ENCODE data around the gene PEX14.

Gene PEX14

DNA sequence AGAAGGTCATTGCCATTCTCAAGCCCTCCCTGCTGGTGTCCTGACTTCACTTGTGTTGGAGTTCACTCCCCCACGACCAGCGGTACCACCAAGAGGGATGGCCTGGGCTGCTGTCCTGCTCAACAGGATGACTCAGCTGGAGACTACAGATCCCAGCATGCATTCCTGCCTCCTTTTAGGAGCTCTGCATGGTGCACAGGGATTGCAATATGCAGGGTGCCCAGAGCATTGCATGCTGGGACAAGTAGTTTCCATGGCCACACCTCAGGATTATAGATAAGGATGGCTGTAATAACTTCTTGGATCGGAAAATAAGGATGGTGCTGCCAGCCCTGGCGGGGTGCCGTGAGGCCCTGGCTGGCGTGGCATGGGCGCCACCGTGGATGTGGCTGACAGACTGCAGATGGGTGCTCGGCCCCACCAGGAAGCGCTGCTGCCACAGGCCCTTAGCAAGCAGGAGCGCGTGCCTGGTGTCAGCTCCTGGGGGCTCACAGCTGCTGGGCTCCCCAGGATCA lies 171.7 kb downstream of the PEX14 start:
- TF ChIP-seq, protein P1, sequence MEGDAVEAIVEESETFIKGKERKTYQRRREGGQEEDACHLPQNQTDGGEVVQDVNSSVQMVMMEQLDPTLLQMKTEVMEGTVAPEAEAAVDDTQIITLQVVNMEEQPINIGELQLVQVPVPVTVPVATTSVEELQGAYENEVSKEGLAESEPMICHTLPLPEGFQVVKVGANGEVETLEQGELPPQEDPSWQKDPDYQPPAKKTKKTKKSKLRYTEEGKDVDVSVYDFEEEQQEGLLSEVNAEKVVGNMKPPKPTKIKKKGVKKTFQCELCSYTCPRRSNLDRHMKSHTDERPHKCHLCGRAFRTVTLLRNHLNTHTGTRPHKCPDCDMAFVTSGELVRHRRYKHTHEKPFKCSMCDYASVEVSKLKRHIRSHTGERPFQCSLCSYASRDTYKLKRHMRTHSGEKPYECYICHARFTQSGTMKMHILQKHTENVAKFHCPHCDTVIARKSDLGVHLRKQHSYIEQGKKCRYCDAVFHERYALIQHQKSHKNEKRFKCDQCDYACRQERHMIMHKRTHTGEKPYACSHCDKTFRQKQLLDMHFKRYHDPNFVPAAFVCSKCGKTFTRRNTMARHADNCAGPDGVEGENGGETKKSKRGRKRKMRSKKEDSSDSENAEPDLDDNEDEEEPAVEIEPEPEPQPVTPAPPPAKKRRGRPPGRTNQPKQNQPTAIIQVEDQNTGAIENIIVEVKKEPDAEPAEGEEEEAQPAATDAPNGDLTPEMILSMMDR (IDR thresholded peaks at IDR 0.05; ENCODE audit: insufficient read depth, low read depth, low read length, missing control alignments): no peak
- DNase-seq (ENCODE audit: low read depth): peak; percentile 89
- H3K4me3 ChIP-seq (ENCODE audit: low read length): no peak overlapping the region

DNA sequence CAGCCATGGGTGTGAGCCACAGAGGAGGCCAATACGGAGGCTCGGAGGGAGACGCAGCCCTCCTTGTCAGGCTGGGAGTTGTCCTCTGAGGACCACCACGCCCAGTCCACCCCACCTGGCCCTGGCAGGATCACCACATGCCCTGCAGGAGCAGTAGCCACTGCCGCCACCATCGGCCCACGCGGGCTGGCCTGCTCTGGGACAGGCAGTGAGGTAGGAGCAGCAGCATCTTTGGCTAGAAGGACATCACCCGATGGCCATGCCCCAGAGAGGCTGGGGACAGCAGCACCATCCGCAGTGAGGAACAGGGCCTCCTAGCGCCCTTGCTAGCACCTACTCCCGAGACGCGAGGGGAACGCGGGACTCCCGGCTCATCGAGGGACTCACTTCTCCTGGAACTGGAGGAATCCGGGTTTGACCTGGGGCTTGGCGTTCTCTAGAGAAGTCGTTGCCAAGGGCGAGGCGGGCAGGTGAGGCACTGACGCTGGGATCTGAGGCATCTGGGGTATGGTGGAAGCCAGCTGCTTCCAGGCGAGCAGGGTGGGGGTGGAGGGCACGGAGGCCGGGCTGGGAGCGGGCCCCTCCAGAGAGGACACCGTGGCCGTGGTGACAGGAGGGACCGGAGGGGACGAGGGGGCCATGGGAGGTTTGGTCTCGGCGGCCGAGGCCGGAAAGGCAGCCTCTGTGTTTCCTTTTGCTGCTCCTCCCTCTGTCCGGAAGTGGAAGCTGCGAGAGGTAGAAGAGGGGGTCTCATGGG lies 172.8 kb downstream of the PEX14 start:
- TF ChIP-seq, protein P1 (IDR thresholded peaks at IDR 0.05; ENCODE audit: insufficient read depth, low read depth, low read length, missing control alignments): no peak
- DNase-seq (ENCODE audit: low read depth): no peak
- H3K4me3 ChIP-seq (ENCODE audit: low read length): no peak overlapping the region

GRCh38 chr1:10648689-10649516 lies 174.2 kb downstream of the PEX14 start:
- H3K4me3 ChIP-seq (ENCODE audit: low read length): no peak overlapping the region
- TF ChIP-seq, protein P1 (IDR thresholded peaks at IDR 0.05; ENCODE audit: insufficient read depth, low read depth, low read length, missing control alignments): no peak
- no peak for DNase-seq (ENCODE audit: low read depth)

DNA sequence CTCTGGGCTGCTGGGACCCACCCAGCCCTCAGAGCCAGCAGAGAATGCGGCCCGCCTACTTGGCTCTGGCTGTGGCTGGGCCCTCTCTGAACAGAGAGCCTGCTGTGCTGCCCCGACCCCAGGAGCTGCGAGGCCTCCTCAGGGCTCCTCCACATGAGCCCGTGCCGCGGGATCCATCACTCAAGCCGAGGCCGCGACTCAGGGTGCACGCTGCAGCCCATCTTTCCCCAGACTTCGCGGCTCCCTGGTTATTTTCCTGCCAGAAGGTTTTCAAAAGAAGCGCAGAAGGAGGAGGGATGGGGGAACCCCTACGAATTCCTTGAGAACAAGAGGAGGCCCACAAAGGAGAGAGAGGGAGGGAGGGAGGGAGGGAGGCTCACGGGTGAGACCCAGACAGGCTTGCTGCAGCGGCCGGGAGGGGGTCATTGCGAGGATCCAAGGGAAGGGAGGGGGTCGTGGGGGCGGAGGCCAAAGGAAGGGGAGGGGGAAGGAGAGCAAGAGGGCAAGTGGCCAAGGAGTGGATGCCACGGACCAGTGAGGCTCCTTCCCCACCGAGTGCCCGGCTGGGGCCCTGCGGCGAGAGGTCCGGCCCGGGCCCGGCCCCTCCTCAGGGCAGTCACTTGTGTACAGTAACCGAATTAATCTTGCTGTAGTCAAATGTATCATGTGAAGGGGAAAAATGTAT lies 174.9 kb downstream of the PEX14 start:
- H3K4me3 ChIP-seq (ENCODE audit: low read length): no peak overlapping the region
- DNase-seq (ENCODE audit: low read depth): no peak
- TF ChIP-seq, protein P1 (IDR thresholded peaks at IDR 0.05; ENCODE audit: insufficient read depth, low read depth, low read length, missing control alignments): no peak

GRCh38 chr1:10650556-10651388 lies 176.0 kb downstream of the PEX14 start:
- DNase-seq (ENCODE audit: low read depth): no peak
- TF ChIP-seq, protein P1 (IDR thresholded peaks at IDR 0.05; ENCODE audit: insufficient read depth, low read depth, low read length, missing control alignments): no peak
- H3K4me3 ChIP-seq (ENCODE audit: low read length): no peak overlapping the region

DNA sequence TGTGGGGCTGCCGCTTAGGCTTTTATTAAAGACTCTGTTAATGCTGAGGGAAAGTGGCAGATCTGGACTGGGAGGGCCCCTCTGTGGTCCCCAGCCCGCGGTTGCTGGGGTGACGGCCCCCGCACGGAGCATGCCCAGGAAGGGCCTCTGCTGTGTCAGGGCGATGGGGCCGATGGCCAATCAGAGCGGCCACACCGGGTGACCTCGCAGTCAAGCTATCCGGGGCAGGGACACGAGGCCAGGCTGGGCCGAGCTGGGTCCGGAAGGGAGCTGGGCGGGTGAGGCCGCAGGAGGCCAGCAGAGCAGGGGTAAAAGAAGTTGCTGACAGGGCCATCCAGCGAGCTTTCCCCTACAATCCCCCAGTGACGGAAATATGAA lies 176.6 kb downstream of the PEX14 start:
- DNase-seq (ENCODE audit: low read depth): no peak
- TF ChIP-seq, protein P1 (IDR thresholded peaks at IDR 0.05; ENCODE audit: insufficient read depth, low read depth, low read length, missing control alignments): no peak
- no peak overlapping the region for H3K4me3 ChIP-seq (ENCODE audit: low read length)
